GM19438 (cell line): ENCODE measurements around the gene ABCC4.
"Not testable (repeated sequence)": the region's sequence is repeated elsewhere in the genome, so short reads cannot be mapped to it uniquely, and the experiment has no call there.

Experiments
- ATAC-seq: cut with Tn5 transposase; IDR thresholded peaks from one replicate; pipeline ENCODE4 v1.9.1; 2021; ENCODE audit warnings: low read depth; ENCODE audit not compliant: unreplicated experiment

ABCC4 gene

GRCh38 chr13:95298971-95299621, 2.2 kb downstream of the ABCC4 start:
- no peak for ATAC-seq

GRCh38 chr13:95298169-95298965, 2.9 kb downstream of the ABCC4 start:
- ATAC-seq: no peak

GRCh38 chr13:95296326-95296925, 4.8 kb downstream of the ABCC4 start:
- ATAC-seq: no peak

GRCh38 chr13:95295026-95295425, 6.2 kb downstream of the ABCC4 start:
- no peak for ATAC-seq

- ATAC-seq: no peak
Measured at GRCh38 chr13:95292622-95293021, 8.6 kb downstream of the ABCC4 start.

- not testable (repeated sequence) for ATAC-seq
Measured at GRCh38 chr13:95289901-95290300, 11.3 kb downstream of the ABCC4 start.

- no peak for ATAC-seq
Measured at GRCh38 chr13:95289020-95289444, 12.2 kb downstream of the ABCC4 start.

GRCh38 chr13:95284436-95284835, 16.8 kb downstream of the ABCC4 start:
- no peak for ATAC-seq

- no peak for ATAC-seq
Measured at GRCh38 chr13:95279016-95279415, 22.2 kb downstream of the ABCC4 start.

GRCh38 chr13:95276037-95276505, 25.2 kb downstream of the ABCC4 start:
- no peak for ATAC-seq

- ATAC-seq: no peak
Measured at GRCh38 chr13:95275322-95276036, 25.8 kb downstream of the ABCC4 start.

- ATAC-seq: not testable (repeated sequence)
Measured at GRCh38 chr13:95273592-95274132, 27.6 kb downstream of the ABCC4 start.

GRCh38 chr13:95272076-95272475, 29.2 kb downstream of the ABCC4 start:
- not testable (repeated sequence) for ATAC-seq

- no peak for ATAC-seq
Measured at GRCh38 chr13:95269756-95270155, 31.5 kb downstream of the ABCC4 start.

GRCh38 chr13:95268343-95269065, 32.7 kb downstream of the ABCC4 start:
- not testable (repeated sequence) for ATAC-seq

GRCh38 chr13:95267662-95268342, 33.4 kb downstream of the ABCC4 start:
- ATAC-seq: no peak

- ATAC-seq: no peak
Measured at GRCh38 chr13:95264225-95264624, 37.0 kb downstream of the ABCC4 start.

- no peak for ATAC-seq
Measured at GRCh38 chr13:95262837-95263384, 38.3 kb downstream of the ABCC4 start.

GRCh38 chr13:95261956-95262355, 39.3 kb downstream of the ABCC4 start:
- ATAC-seq: no peak
